Upper lobe of right lung (tissue), 1 donor: Measurements from ENCODE around the gene ADNP. TPM values are rescaled to one million over a fixed set of nuclear protein-coding genes. Genes with fewer than 3 reads are reported as not detected.

Experiments used
- ATAC-seq: fragments of 200-7000 bp; cut with Tn5 transposase; one replicate; pipeline ENCODE4 v1.9.1; 2020; ENCODE audit warnings: mild to moderate bottlenecking, moderate library complexity
- DNase-seq: peaks from one replicate; pipeline ENCODE4 v3.0.0-alpha.2; 2020
- H3K27ac ChIP-seq: fragments of 200-600 bp; one replicate; pipeline ENCODE4 v1.8.0; 2022
- H3K27me3 ChIP-seq: fragments of 200-600 bp; one replicate; pipeline ENCODE4 v1.8.0; 2022; ENCODE audit warnings: mild to moderate bottlenecking
- H3K36me3 ChIP-seq: fragments of 200-600 bp; one replicate; pipeline ENCODE4 v1.8.0; 2022
- H3K4me1 ChIP-seq: fragments of 200-600 bp; one replicate; pipeline ENCODE4 v1.8.0; 2022
- H3K4me3 ChIP-seq: fragments of 200-600 bp; one replicate; pipeline ENCODE4 v1.8.0; 2022; ENCODE audit warnings: mild to moderate bottlenecking
- H3K9me3 ChIP-seq: fragments of 200-600 bp; one replicate; pipeline ENCODE4 v1.8.0; 2022
- intact Hi-C: fragments of 100-400 bp; cut with DNase I; formaldehyde crosslinking; loops from one replicate; pipeline ENCODE4 v1.11.0; 2022
- total RNA-seq: library from RNA; stranded (reverse); fragmentation: NEBNext Ultra II Directional; extraction: Animal tissue kit (Norgen Biotek cat#: 25700); gene quantifications from one replicate; pipeline ENCODE4 v1.2.1, GENCODE V29; 2021
- TF ChIP-seq, protein P1 (sequence below): fragments of 200-600 bp; IDR thresholded peaks from one replicate; pipeline ENCODE4 v1.8.0; 2022; ENCODE audit warnings: antibody characterized with exemption
- donor health status: DM: no; HTN: yes; CAD: no; lungs with severe emphysema.

The ADNP gene
- total RNA-seq, 1 donor from 2014 or later = 54.1 TPM

GRCh38 chr20:50911030-50911429 lies 20.2 kb downstream of the ADNP start:
- DNase-seq = no peak
- H3K9me3 ChIP-seq = no peaks in the 10 kb centered on the region
- H3K4me3 ChIP-seq = no peak overlapping the region
- no peak for ATAC-seq
- H3K4me1 ChIP-seq = peaks cover 29% of the 10 kb centered on the region
- H3K36me3 ChIP-seq = no peaks in the 10 kb centered on the region
- no peaks in the 10 kb centered on the region for H3K27me3 ChIP-seq
- TF ChIP-seq, protein P1, sequence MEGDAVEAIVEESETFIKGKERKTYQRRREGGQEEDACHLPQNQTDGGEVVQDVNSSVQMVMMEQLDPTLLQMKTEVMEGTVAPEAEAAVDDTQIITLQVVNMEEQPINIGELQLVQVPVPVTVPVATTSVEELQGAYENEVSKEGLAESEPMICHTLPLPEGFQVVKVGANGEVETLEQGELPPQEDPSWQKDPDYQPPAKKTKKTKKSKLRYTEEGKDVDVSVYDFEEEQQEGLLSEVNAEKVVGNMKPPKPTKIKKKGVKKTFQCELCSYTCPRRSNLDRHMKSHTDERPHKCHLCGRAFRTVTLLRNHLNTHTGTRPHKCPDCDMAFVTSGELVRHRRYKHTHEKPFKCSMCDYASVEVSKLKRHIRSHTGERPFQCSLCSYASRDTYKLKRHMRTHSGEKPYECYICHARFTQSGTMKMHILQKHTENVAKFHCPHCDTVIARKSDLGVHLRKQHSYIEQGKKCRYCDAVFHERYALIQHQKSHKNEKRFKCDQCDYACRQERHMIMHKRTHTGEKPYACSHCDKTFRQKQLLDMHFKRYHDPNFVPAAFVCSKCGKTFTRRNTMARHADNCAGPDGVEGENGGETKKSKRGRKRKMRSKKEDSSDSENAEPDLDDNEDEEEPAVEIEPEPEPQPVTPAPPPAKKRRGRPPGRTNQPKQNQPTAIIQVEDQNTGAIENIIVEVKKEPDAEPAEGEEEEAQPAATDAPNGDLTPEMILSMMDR = no peak
- no peak overlapping the region for H3K27ac ChIP-seq
- intact Hi-C loops = no loop called here

DNA sequence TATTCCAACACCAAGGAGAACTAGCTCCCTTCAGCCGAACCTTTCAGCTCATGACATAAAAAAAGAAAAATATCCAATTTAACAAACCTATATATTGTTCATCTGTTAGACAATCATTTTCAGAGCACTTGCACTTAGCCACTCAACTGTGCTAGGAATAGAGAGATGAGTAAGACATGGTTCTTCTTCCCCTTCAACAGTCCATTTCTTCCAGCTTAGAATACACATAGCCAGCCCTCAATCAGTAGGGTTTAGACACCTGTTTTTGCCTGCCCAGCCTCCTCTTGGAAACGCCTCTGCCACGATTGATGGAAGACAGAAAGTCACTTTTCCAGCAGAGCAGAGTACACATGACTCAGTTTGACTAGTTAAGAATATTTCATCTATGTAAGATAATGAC lies 21.8 kb downstream of the ADNP start:
- Histone ChIP-seq H3K27me3 (no peaks in the 10 kb centered on the region), H3K4me1 (peaks cover 16% of the 10 kb centered on the region), H3K9me3 (no peaks in the 10 kb centered on the region), H3K27ac (no peak overlapping the region), H3K36me3 (no peaks in the 10 kb centered on the region), H3K4me3 (no peak overlapping the region)
- TF ChIP-seq, protein P1 = no peak
- ATAC-seq (no peak), DNase-seq (no peak)
- intact Hi-C loops = no loop called here

DNA sequence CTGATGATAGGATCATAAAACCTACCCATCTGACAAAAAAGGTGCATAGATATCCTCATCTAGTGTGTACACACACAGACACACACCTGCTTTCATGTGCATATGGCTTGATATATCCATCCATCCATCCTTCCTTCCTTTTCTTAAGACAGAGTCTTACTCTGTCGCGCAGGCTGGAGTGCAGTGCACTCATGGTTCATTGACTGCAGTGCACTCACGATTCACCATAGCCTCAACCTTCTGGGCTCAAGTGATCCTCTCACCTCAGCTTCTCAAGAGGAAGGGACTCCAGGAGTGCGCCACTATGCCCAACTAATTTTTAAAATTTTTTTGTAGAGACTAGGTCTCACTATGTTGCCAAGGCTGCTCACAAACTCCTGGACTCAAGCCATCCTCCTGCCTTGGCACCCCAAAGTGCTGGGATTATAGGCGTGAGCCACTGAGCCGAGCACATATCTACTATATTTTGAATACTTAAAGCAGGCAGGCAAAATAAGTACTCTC lies 27.1 kb downstream of the ADNP start:
- no peaks in the 10 kb centered on the region for H3K27me3 ChIP-seq

DNA sequence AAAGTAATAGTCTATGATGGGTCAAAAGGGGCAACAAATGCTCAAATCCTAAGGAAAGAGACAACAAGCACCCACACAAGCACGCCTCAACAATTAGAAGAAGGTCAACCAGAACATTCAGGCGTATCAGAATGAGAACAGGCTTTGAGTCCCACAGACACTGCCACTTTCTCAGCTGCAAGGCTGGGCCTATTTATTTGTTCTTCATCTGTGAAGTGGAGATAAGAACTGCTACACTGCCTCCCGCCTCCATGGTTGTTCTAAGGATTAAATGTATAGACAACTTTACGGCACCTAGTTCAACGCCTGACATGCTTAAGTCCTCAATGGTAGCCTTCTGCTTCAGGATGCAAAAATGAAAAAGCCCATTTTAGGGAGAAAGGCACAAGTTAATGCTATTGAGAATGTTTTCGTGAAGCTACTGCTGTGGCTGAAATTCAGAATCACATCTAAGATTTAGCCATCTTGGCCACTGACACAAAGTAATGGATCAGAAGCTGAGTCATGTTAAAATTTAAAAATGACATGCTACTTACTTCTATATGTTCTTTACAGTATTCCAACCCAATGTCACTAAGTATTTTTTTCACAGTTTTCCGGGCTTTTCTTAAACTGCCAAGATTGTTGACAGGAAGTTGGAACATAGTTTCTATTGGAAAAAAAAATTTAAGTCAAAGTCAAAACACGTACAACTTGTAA lies 27.7 kb downstream of the ADNP start:
- H3K36me3 ChIP-seq = peaks cover 41% of the 10 kb centered on the region
- DNase-seq = no peak

More for the DNA sequence above, 27.1 kb downstream of the ADNP start:
- Histone ChIP-seq H3K9me3 (no peaks in the 10 kb centered on the region), H3K36me3 (peaks cover 37% of the 10 kb centered on the region), H3K27ac (no peak overlapping the region), H3K4me3 (no peak overlapping the region), H3K4me1 (peaks cover 15% of the 10 kb centered on the region)
- ATAC-seq (peak; percentile 62), DNase-seq (no peak)
- intact Hi-C loops = no loop called here
- TF ChIP-seq, protein P1 = no peak

DNA sequence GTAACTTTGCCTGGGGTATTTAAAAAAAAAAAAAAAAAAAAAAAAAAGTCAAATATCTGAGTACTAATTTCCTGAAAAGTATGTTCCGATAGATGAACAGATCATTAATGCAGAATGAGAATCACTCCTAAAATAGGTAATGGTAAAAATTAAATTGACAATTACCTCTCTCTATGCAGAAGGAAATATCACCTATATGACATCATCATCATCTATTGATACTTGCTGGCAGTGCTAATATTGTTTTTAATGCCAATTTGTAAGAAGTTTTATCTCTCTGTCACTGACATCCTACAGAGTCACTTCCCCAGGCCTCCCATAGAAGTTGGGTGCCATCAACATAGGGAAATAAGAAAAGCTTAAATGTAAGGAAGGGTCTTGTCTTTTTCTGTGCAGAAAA lies 29.9 kb downstream of the ADNP start:
- no peaks in the 10 kb centered on the region for H3K27me3 ChIP-seq
- no peak overlapping the region for H3K4me3 ChIP-seq
- intact Hi-C loops = no loop called here
- TF ChIP-seq, protein P1 = no peak
- peaks cover 15% of the 10 kb centered on the region for H3K4me1 ChIP-seq
- no peaks in the 10 kb centered on the region for H3K9me3 ChIP-seq
- no peak for DNase-seq
- no peak for ATAC-seq
- peaks cover 58% of the 10 kb centered on the region for H3K36me3 ChIP-seq
- no peak overlapping the region for H3K27ac ChIP-seq

More for the DNA sequence above, 27.7 kb downstream of the ADNP start:
- intact Hi-C loops = no loop called here
- no peak overlapping the region for H3K4me3 ChIP-seq
- H3K27ac ChIP-seq = no peak overlapping the region
- peaks cover 15% of the 10 kb centered on the region for H3K4me1 ChIP-seq
- no peaks in the 10 kb centered on the region for H3K27me3 ChIP-seq
- TF ChIP-seq, protein P1 = no peak
- ATAC-seq = no peak
- no peaks in the 10 kb centered on the region for H3K9me3 ChIP-seq
